Memory B cell (primary cell): ENCODE data around the gene VPS37D.
A peak's percentile ranks its signal among the peaks of the same experiment; 100 is the strongest.
"Not testable (repeated sequence)": the region's sequence is repeated elsewhere in the genome, so short reads cannot be mapped to it uniquely, and the experiment has no call there.

ENCODE experiments used
- ATAC-seq: fragments of 150-1000 bp; cut with Tn5 transposase; 2 replicates; pipeline ENCODE4 v1.10.0; 2021; ENCODE audit warnings: low read depth, mild to moderate bottlenecking, moderate library complexity
- DNase-seq, 2 donors: peaks; one replicate each; pipeline ENCODE4 v3.0.0; 2022; ENCODE audit warnings: low spot score in 2 of 2
- H3K27ac Mint-ChIP-seq: one replicate; pipeline ENCODE4 v1.8.0; 2022; ENCODE audit warnings: mild to moderate bottlenecking, moderate library complexity, mixed read lengths
- H3K27me3 Mint-ChIP-seq: one replicate; pipeline ENCODE4 v1.8.0; 2022; ENCODE audit warnings: mixed read lengths
- H3K36me3 Mint-ChIP-seq: one replicate; pipeline ENCODE4 v1.8.0; 2022; ENCODE audit warnings: mild to moderate bottlenecking, mixed read lengths
- H3K4me1 Mint-ChIP-seq: one replicate; pipeline ENCODE4 v1.8.0; 2022; ENCODE audit warnings: mixed read lengths
- H3K4me3 Mint-ChIP-seq: one replicate; pipeline ENCODE4 v1.8.0; 2022; ENCODE audit warnings: mild to moderate bottlenecking, moderate library complexity, mixed read lengths
- H3K9me3 Mint-ChIP-seq: one replicate; pipeline ENCODE4 v1.8.0; 2022; ENCODE audit warnings: mixed read lengths

Gene VPS37D

DNA sequence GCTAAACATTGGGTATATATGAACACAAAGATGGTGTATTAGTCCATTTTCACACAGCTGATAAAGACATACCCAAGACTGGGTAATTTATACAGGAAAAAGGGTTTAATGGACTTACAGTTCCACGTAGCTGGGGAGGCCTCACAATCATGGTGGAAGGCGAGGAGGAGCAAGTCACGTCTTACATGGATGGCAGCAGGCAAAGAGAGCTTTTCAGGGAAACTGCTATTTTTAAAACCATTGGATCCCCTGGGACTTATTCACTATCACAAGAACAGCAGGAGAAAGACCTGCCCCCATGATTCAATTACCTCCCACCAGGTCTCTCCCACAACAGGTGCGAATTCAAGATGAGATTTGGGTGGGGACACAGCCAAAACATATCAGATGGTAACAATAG, 12.3 kb upstream of the VPS37D start:
- DNase-seq, H3K9me3 Mint-ChIP-seq, H3K27ac Mint-ChIP-seq, ATAC-seq, H3K4me1 Mint-ChIP-seq, H3K36me3 Mint-ChIP-seq, H3K4me3 Mint-ChIP-seq: not testable (repeated sequence)
- H3K27me3 Mint-ChIP-seq = peaks cover 25% of the 10 kb centered on the region

DNA sequence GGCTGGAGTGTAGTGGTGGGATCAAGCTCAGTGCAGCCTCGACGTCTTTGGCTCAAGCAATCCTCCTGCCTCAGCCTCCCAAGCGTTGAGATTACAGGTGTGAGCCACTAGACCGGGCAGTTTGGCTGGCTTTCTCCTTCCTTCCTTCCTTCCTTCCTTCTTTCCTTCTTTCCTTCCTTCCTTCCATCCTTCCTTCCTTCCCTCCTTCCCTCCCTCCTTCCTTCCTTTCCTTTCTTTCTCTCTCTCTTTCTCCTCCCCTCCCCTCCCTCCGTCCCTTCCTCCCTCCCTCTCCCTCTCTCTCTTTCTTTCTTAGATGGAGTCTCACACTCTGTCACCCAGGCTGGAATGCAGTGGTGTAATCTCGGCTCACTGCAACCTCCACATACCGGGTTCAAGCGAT, 7.6 kb upstream of the VPS37D start:
- no peak for ATAC-seq
- H3K27ac Mint-ChIP-seq = no peak overlapping the region
- no peaks in the 10 kb centered on the region for H3K4me1 Mint-ChIP-seq
- DNase-seq = no peak
- H3K9me3 Mint-ChIP-seq = peaks cover 6% of the 10 kb centered on the region
- no peak overlapping the region for H3K4me3 Mint-ChIP-seq
- H3K27me3 Mint-ChIP-seq = peaks cover 27% of the 10 kb centered on the region
- H3K36me3 Mint-ChIP-seq = peaks cover 5% of the 10 kb centered on the region

DNA sequence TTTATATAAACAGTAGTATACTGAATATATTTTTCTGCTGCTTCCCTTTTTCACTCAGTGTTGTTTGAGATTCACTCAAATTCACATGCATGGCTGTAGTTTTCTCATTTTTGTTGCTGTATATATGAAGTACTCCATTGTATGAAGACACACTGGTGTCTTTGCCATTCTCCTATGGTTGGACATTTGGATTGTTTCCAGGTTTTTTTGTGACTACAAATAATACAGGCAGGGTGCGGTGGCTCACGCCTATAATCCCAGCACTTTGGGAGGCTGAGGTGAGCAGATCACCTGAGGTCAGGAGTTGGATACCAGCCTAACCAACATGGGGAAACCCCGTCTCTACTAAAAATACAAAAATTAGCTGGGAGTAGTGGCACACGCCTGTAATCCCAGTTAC, 7.0 kb upstream of the VPS37D start:
- not testable (repeated sequence) for H3K36me3 Mint-ChIP-seq, ATAC-seq, H3K4me1 Mint-ChIP-seq, H3K27ac Mint-ChIP-seq, H3K9me3 Mint-ChIP-seq, DNase-seq, H3K4me3 Mint-ChIP-seq
- peaks cover 22% of the 10 kb centered on the region for H3K27me3 Mint-ChIP-seq

DNA sequence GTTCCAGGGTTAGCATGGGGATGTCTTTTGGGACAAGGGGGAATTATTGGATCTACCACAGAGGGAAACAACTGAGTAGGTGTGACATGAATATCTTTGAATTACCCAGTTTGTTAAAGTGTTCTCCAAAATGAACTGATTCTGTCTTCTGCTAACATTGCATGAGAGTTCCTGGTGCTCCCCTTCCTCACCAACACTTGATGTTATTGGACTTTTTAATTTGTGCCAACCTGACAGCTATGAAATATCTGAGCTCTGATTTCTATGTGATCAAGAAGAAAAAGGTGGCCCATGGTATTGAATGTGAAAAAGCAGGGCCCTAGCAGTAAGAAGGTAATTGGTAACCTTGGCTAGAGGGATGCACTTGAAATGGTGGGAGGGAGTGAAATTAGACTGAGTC, 4.6 kb upstream of the VPS37D start:
- no peak overlapping the region for H3K27ac Mint-ChIP-seq
- H3K9me3 Mint-ChIP-seq = peaks cover 6% of the 10 kb centered on the region
- peaks cover 20% of the 10 kb centered on the region for H3K27me3 Mint-ChIP-seq
- no peak for DNase-seq
- H3K4me3 Mint-ChIP-seq = no peak overlapping the region
- no peaks in the 10 kb centered on the region for H3K4me1 Mint-ChIP-seq
- no peak for ATAC-seq
- H3K36me3 Mint-ChIP-seq = peaks cover 5% of the 10 kb centered on the region

DNA sequence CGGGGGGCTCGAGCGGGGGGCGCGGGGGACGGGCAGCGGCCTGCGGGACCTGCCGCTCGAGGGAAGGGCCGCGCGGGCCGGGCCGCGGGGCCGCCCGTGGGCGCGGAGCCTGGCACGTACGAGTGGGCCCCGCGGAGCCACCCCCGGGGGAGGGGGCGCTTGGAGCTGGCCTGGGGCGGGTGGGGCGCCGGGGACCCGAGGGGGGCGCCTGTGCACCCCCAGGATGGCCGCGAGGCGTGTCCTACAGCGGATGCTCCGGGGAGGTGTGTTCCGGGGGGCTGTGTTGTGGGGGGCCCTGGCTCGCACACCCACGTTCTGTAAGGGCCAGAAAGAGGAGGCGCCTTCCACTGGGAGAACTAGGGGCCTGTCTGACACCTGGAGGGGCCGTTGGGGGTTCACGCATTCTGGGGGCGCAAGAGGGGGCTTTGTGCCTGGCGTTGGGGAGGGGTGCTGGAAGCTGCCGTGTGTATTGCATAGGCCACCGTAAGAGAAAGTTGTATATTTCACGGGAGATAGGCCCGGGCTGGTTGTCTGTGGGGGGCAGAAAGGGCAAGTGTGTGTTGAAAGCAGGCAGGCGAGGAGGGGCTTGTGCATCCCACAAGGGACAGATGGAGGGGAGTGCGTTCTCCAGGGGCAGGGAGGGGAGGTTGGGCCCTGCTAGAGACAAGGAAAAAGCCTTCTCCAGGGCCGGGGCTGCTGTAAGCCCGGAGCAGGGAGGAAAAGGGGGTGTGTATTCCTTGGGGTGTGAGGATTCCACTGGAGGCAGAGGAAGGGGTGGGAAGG, 663 bp downstream of the VPS37D start:
- Mint-ChIP-seq H3K27me3 (peaks cover 19% of the 10 kb centered on the region), H3K36me3 (peaks cover under 1% of the 10 kb centered on the region), H3K4me3 (peak overlapping the region; percentile 61), H3K4me1 (peaks cover 10% of the 10 kb centered on the region), H3K27ac (no peak overlapping the region), H3K9me3 (peaks cover under 1% of the 10 kb centered on the region)
- no peak for ATAC-seq
- no peak for DNase-seq

DNA sequence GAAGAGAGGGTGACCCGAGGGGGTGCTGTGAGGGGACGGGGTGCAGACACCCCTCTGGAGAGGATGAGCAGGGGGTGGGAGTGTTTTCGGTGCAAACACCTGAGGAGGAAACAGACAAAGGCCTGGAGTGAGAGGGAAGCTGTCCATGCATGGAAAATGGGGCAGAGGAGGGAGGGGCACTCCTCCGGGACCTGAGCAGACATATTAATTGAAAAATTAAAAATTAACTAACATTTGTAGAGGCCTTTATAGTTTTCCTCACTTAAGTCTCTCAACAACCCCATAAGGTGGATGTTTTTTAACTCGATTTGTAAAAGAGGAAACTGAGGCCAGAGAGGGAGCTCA, 1.2 kb downstream of the VPS37D start:
- Mint-ChIP-seq H3K4me1 (peaks cover 10% of the 10 kb centered on the region), H3K36me3 (no peaks in the 10 kb centered on the region), H3K27me3 (peaks cover 16% of the 10 kb centered on the region), H3K4me3 (peak overlapping the region; percentile 61), H3K27ac (no peak overlapping the region), H3K9me3 (no peaks in the 10 kb centered on the region)
- DNase-seq (no peak), ATAC-seq (no peak)

DNA sequence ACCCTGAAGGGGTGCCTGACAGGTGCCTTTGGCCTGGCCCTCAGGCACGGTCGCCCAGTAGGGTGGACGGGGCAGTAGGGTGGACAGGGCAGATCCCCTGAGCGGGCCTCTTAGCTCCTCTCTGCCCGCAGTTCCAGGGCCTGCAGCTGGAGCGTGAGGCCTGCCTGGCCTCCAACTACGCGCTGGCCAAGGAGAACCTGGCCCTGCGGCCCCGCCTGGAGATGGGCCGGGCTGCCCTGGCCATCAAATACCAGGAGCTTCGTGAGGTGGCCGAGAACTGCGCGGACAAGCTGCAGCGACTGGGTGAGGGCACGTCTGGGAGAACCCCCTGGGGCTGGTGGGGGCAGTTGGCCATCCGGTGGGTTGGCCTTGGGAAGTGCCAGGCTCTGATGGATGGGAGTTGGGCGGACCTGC, 1.7 kb downstream of the VPS37D start:
- no peaks in the 10 kb centered on the region for H3K9me3 Mint-ChIP-seq
- no peak overlapping the region for H3K27ac Mint-ChIP-seq
- H3K4me3 Mint-ChIP-seq = no peak overlapping the region
- no peak for ATAC-seq
- peaks cover 14% of the 10 kb centered on the region for H3K27me3 Mint-ChIP-seq
- H3K36me3 Mint-ChIP-seq = no peaks in the 10 kb centered on the region
- peaks cover 10% of the 10 kb centered on the region for H3K4me1 Mint-ChIP-seq
- DNase-seq = no peak

DNA sequence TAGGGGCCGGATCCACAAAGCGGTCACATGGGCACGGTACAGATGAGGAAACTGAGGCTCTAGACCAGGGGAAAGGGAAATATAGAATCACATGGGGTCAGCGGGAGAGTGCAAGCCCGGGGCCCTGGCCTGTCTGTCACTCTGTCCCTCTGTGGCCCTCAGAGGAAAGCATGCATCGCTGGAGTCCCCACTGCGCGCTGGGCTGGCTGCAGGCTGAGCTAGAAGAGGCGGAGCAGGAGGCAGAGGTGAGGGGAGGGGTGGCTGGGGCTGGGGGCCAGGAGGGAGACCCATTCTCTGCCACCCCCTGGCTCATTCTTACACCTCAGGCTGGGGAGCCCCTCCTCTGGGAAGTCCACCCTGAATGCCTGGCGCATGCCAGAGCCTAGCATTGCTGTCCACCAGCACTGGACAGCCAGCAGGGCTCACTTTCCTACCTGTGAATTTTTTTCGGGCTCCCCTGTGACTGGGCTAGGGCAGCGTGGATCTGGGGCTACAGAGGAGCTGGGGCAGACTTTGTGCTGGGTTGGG, 2.3 kb downstream of the VPS37D start:
- Mint-ChIP-seq H3K4me1 (peaks cover 10% of the 10 kb centered on the region), H3K27ac (no peak overlapping the region), H3K4me3 (no peak overlapping the region), H3K36me3 (no peaks in the 10 kb centered on the region), H3K9me3 (no peaks in the 10 kb centered on the region), H3K27me3 (peaks cover 14% of the 10 kb centered on the region)
- DNase-seq (no peak), ATAC-seq (no peak)

DNA sequence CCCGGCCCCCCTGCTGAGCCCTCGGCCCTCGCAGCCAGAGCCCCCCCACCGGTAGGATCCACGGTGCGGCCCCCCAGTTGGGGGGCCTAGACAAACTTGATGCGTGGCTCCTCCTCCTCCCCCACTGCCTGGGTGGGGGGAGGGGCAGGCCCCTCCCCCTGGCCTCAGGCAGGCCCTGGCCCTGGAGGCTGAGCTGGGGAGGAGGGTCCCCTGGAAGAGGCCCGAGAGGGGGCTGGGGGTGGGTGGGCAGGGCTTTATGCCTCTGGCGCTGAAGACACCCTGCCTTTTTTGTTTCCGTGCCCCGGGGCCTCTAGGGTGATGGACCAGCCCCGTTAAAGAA, 3.7 kb downstream of the VPS37D start:
- no peak for DNase-seq
- H3K4me3 Mint-ChIP-seq = no peak overlapping the region
- H3K9me3 Mint-ChIP-seq = no peaks in the 10 kb centered on the region
- H3K27me3 Mint-ChIP-seq = peaks cover 14% of the 10 kb centered on the region
- H3K27ac Mint-ChIP-seq = no peak overlapping the region
- no peak for ATAC-seq
- H3K36me3 Mint-ChIP-seq = no peaks in the 10 kb centered on the region
- peaks cover 10% of the 10 kb centered on the region for H3K4me1 Mint-ChIP-seq

DNA sequence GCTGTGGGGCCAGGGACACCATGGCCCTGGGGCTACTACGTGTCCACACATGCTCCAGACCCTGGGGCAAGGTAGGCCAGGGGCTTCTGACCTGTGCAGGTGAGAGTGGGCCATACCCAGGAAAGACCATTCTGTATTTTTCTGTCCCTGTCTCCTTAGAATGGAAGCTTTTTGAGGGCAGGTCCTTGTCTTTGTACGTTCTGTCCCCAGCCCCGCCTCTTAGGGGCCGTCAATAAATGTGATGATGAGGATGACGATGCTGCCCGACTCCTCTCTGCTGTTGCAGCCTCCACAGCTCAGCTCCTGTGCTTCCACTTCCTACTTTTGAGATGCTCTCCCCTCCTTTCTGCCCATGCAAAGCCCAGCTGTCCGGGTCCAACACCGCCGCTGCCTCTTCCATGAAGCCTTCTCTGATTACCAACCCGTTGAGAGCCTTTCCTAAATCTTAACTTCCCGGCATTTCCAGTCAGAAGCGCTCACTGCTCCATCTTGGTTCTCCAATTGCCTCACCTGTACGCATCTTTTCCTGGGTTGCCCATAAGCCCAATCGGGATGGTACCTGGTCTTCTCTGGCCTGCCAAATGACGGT, 4.3 kb downstream of the VPS37D start:
- H3K27me3 Mint-ChIP-seq = peaks cover 14% of the 10 kb centered on the region

DNA sequence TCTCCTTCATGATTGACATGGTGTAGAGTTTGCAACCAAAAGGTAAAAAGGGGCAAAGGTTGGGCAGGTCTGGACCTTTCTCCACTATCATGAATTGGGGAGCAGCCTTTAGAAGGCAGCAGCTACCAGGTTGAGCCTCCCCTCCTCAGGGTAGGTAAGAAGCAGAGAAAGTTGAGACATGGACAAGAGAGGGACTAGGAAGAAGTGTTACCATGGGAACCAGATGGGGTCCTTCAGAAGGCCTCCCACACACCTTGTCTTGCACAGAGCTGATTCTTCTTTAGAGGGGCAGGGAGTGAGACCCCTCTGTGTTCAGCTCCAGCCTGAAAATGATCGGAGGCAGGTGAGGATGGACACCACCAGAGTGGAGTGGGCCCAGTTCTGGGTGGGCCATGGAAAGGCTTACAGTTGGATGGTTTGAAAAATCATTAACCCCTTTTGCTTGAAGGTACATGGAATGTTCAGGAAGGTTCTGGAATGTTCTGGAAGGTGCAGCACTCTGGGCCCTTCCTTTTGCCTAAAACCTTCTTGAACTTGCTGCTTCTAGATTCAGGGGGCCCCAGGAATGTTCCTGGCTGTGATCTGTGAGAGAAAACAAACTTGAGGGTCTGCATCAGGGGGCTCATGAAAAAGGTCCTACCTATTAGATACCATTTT, 7.0 kb downstream of the VPS37D start:
- Mint-ChIP-seq H3K4me3 (no peak overlapping the region), H3K4me1 (peaks cover 5% of the 10 kb centered on the region), H3K27ac (no peak overlapping the region), H3K9me3 (no peaks in the 10 kb centered on the region), H3K27me3 (peaks cover 7% of the 10 kb centered on the region), H3K36me3 (peaks cover 9% of the 10 kb centered on the region)
- ATAC-seq (no peak), DNase-seq (no peak)

More for the DNA sequence above, 4.3 kb downstream of the VPS37D start:
- no peak overlapping the region for H3K27ac Mint-ChIP-seq
- no peak overlapping the region for H3K4me3 Mint-ChIP-seq
- DNase-seq (no peak), ATAC-seq (no peak)
- no peaks in the 10 kb centered on the region for H3K9me3 Mint-ChIP-seq
- peaks cover 10% of the 10 kb centered on the region for H3K4me1 Mint-ChIP-seq
- H3K36me3 Mint-ChIP-seq = no peaks in the 10 kb centered on the region

DNA sequence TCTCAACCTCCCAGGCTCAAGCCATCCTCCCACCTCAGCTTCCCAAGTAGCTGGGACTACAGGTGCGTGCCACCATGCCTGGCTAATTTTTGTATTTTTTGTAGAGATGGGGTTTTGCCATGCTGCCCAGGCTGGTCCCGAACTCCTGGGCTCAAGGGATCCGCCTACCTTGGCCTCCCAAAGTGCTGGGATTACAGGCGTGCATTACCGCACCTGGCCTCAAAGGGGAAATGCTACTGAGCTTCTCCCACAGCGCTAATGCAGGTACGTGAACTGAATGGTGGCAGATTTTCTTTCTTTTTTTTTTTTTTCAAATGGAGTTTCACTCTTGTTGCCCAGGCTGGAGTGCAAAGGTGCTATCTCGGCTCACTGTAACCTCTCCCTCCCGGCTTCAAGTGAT, 8.4 kb downstream of the VPS37D start:
- H3K36me3 Mint-ChIP-seq, H3K9me3 Mint-ChIP-seq, H3K4me1 Mint-ChIP-seq, H3K27ac Mint-ChIP-seq, ATAC-seq, DNase-seq, H3K4me3 Mint-ChIP-seq, H3K27me3 Mint-ChIP-seq: not testable (repeated sequence)

DNA sequence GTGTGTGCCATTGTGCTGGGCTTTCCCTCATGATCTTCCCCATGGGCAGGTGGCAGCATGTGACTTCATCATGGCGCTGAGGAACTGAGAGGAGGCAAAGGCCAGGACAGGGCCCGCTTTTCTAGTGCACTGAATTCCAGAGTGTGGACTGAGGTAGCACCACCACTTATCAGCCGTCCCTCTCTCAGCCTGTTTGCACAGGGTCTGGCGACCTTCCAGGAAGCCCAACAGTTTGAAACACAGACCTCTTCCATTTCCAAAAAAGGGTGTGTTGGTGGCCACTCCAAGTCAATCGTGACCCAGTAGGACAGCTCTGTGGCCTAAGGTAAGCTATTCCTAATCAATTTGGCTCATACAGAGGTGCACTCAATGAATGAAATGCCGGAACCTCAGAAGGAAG, 11.2 kb downstream of the VPS37D start:
- Mint-ChIP-seq H3K27ac (no peak overlapping the region), H3K4me3 (no peak overlapping the region), H3K4me1 (peaks cover 14% of the 10 kb centered on the region), H3K36me3 (peaks cover 9% of the 10 kb centered on the region), H3K9me3 (no peaks in the 10 kb centered on the region), H3K27me3 (no peaks in the 10 kb centered on the region)
- ATAC-seq (no peak), DNase-seq (no peak)

DNA sequence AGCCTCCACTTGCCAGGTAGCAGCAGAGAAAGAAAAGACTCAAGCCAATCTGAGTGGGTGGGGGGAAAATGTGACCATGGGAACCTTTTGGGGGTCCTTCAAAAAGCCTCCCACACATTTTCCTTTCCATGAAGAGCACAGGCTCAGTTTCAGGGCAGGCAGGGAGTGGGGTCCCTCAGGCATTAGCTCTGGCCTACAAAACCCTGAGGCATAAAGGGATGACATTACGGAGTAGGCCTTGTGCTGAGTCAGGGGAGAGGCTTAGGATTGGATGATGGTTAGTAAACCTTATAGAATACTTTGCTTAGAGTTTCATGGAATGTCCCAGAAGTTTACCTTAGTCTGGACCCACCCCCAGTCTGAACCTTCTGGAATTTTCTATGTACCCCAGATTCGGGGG, 12.1 kb downstream of the VPS37D start:
- DNase-seq (no peak), ATAC-seq (no peak)
- no peaks in the 10 kb centered on the region for H3K27me3 Mint-ChIP-seq
- H3K4me1 Mint-ChIP-seq = peaks cover 17% of the 10 kb centered on the region
- peaks cover 9% of the 10 kb centered on the region for H3K36me3 Mint-ChIP-seq
- no peaks in the 10 kb centered on the region for H3K9me3 Mint-ChIP-seq
- no peak overlapping the region for H3K27ac Mint-ChIP-seq
- H3K4me3 Mint-ChIP-seq = no peak overlapping the region
